ENCODE data around the gene SCT.

The SCT gene

GRCh38 chr11:626475-627307, at the start of gene SCT:
TSS of gene SCT (minus strand) at chr11:627181. CDS start at chr11:627143, 38 bp downstream.
- H3K27ac ChIP-seq, result no peak within 1 kb of the TSS
- TF ChIP-seq CTCF (IDR thresholded peaks at IDR 0.05) (no peak), ZFX (IDR thresholded peaks at IDR 0.05; ENCODE audit: borderline replicate concordance) (no peak)

GRCh38 chr11:674406-674805, 47.4 kb upstream of the SCT start:
- TF ChIP-seq ZFX (IDR thresholded peaks at IDR 0.05; ENCODE audit: borderline replicate concordance) (no peak), CTCF (IDR thresholded peaks at IDR 0.05) (no peak)
- no peak overlapping the region for H3K27ac ChIP-seq

- TF ChIP-seq ZFX (IDR thresholded peaks at IDR 0.05; ENCODE audit: borderline replicate concordance), result no peak
- no peak for TF ChIP-seq CTCF (IDR thresholded peaks at IDR 0.05)
- no peak overlapping the region for H3K27ac ChIP-seq
Measured at GRCh38 chr11:673866-674265, 46.9 kb upstream of the SCT start.

- H3K27ac ChIP-seq, result no peak overlapping the region
- TF ChIP-seq ZFX (IDR thresholded peaks at IDR 0.05; ENCODE audit: borderline replicate concordance), result no peak
- TF ChIP-seq CTCF (IDR thresholded peaks at IDR 0.05), result no peak
Measured at GRCh38 chr11:665704-666281, 38.8 kb upstream of the SCT start.

GRCh38 chr11:665062-665703, 38.2 kb upstream of the SCT start:
- TF ChIP-seq CTCF (IDR thresholded peaks at IDR 0.05) (no peak), ZFX (IDR thresholded peaks at IDR 0.05; ENCODE audit: borderline replicate concordance) (no peak)
- H3K27ac ChIP-seq, result no peak overlapping the region

- no peak overlapping the region for H3K27ac ChIP-seq
Measured at GRCh38 chr11:662689-663274, 35.8 kb upstream of the SCT start.

More at GRCh38 chr11:662689-663274, 35.8 kb upstream of the SCT start:
- TF ChIP-seq CTCF (IDR thresholded peaks at IDR 0.05), result peak; percentile 78
- no peak for TF ChIP-seq ZFX (IDR thresholded peaks at IDR 0.05; ENCODE audit: borderline replicate concordance)
